ENCODE data around the gene PCDH9.

PCDH9 gene

DNA sequence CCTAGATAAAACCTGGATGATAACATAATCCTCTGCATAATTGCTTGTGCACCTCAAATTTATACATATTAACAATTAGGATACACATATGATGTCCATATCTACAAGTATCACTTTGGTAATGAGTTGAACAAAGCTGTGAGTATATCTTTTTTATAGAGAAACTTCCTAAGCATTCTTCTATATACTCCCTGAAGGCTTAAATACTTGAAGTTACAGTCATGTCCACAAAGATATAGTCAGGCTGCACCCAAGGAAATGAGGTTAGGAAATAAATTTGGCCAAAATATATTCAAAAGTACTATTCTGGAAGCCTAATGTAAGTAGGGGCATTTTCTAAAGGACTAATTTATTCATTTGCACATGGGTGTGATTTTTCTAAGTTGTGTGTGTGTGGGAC lies 761.5 kb downstream of the PCDH9 start:
- DNase-seq (ENCODE audit: low read depth, low spot score) = no peak

DNA sequence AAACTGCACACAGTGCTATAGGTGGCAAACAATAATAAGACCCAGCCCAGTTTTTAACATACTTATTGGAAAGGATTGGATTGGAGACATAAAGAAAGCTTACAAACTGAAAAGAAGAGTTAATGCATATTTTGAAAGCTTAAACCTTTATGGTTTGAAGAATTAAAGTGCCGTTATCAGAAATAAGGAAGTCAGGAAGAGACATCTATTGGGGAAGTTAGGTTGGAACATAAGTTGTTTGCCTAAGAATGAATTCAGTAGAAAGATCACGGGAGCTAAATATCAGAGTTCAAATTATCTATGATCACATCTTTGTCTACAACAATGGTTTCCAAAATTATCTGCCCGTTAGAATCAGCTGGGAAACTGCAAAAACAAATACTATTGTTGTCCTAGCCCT lies 767.9 kb downstream of the PCDH9 start:
- DNase-seq (ENCODE audit: low read depth, low spot score) = no peak

DNA sequence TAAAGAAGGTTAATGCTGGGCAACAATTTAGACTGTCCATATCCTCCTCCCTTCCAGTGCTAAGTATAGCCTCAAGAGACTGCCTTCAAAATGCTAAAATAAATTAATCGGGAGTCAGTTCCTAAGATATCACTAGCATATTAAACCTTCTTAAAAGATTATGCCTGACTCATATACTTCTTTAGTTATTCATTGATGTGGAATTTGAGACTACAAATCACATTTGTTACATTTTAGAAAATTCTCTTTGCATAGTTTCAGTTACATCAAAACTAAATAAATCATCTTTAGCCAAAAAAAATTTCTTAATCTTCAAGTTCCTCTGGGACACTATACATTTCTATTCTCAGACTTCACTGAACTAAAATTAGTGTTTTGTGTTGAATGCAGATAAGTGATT lies 769.1 kb downstream of the PCDH9 start:
- no peak for DNase-seq (ENCODE audit: low read depth, low spot score)

- DNase-seq (ENCODE audit: low read depth, low spot score) = no peak
These were observed 770.5 kb downstream of the PCDH9 start for GRCh38 chr13:66459634-66460033.

- no peak for DNase-seq (ENCODE audit: low read depth, low spot score)
These were observed 771.0 kb downstream of the PCDH9 start for GRCh38 chr13:66459143-66459542.

GRCh38 chr13:66446413-66446812 lies 783.7 kb downstream of the PCDH9 start:
- no peak for DNase-seq (ENCODE audit: low read depth, low spot score)

DNA sequence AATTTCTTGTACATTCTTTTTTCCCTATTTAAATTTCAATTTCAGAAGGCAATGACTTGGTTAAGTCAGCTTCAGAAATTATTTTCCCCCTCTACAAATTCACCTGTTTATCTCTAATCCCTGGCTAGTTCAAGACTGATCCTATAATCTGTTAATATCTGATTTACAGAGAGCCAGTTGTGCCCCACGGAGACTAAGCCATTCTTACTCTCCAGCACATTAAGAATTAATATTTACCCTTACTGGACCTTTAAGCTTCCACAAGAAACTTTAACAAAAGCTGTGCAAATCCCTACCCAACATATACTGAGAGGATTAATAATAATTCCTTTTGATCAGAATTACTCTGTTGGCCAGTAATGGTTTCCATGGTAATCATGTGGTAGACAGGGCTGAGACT lies 786.2 kb downstream of the PCDH9 start:
- DNase-seq (ENCODE audit: low read depth, low spot score) = no peak

- no peak for DNase-seq (ENCODE audit: low read depth, low spot score)
These were observed 789.2 kb downstream of the PCDH9 start for GRCh38 chr13:66440938-66441337.

GRCh38 chr13:66430728-66431127 lies 799.4 kb downstream of the PCDH9 start:
- no peak for DNase-seq (ENCODE audit: low read depth, low spot score)

GRCh38 chr13:66430269-66430668 lies 799.9 kb downstream of the PCDH9 start:
- no peak for DNase-seq (ENCODE audit: low read depth, low spot score)

DNA sequence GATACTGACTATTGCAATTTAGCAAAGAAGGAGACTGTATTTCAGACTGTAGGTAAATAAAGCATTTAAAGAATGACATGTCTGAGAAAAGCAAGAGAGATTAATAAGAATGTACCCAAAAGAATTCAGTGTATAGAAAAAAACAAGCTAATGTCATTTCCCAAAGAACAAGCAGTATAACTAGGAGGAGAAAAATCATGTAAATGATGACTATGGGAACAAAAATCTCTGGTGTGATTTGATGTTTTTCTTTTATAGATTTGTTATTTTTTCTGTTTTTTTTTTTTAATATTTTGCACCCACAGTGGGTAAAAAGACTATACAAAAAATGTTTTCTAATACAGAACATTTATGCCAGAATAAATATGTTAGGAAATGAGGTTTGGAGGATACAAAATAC lies 801.0 kb downstream of the PCDH9 start:
- no peak for DNase-seq (ENCODE audit: low read depth, low spot score)

- no peak for DNase-seq (ENCODE audit: low read depth, low spot score)
These were observed 802.7 kb downstream of the PCDH9 start for GRCh38 chr13:66427458-66427861.

GRCh38 chr13:66425741-66426140 lies 804.4 kb downstream of the PCDH9 start:
- no peak for DNase-seq (ENCODE audit: low read depth, low spot score)

- no peak for DNase-seq (ENCODE audit: low read depth, low spot score)
These were observed 805.7 kb downstream of the PCDH9 start for GRCh38 chr13:66424422-66424821.

DNA sequence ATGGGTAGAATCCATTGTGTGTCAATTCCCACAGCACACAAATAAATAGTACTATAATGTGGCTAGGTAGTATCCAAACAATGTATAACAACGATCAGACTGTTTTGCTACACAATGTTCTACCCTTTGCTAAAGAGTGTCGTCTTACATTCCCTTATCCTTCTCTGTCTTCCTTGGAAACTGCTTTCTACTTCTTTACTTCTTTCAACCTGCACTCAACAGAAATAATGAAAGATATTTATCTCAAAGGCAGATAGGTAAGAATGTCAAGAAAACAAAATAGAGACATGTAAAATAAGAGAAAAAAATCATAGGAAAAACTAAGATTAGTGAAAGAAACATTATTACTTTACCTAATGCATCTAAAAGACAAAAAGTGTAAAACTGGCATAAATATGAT lies 814.7 kb downstream of the PCDH9 start:
- no peak for DNase-seq (ENCODE audit: low read depth, low spot score)

DNA sequence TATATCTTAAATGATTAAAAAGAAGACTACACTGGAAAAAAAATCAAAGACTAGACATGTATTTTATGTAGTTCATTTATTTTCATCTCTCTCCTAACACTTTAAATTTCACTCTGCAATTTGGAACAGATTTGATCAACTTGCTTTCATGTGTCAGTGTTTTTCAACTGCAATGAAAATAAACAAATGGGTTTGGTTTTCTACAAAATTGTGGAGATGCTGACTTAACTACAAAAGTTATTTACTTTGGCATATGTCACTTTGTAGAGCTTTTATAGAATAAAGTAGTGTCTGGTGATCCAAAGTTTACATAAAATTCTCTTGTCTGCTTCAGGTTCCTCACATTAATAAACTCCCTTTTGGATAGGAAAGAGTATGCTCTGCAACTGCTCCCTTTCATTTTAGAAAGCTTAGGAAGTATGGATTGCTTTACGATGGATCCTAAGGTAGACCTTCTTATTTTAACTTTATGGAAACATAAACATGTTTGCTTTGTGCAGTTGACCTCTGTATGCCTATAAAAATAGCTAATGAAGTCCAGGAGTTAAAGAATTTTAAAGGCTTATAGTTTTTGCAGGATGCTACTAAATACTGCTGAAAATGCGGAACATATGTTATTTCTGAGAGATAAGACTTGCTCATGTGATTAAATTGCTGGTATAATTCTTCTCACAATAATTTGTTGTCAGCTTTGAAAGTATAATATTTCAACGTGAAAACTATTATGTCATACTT lies 815.9 kb downstream of the PCDH9 start:
- DNase-seq (ENCODE audit: low read depth, low spot score) = no peak

GRCh38 chr13:66410314-66410713 lies 819.8 kb downstream of the PCDH9 start:
- DNase-seq (ENCODE audit: low read depth, low spot score) = no peak

DNA sequence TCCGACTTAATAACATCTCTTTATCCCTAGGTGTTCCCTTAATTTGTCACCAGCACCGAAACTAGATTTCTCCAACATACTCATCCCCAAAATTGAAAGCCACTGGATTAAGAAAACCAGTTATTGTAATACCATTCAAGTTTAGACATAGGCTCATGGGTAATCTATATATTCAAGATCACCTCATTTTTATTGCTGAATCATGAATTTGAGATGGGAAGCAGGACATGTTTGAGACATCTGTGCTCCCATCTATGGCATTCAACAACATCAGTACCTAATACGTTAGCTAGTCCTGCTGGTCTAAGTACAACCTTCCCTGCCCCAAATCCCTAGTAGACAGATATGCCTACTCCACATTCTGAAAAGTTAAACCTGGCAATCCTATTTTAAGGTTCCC lies 820.6 kb downstream of the PCDH9 start:
- DNase-seq (ENCODE audit: low read depth, low spot score) = no peak

GRCh38 chr13:66407128-66407527 lies 823.0 kb downstream of the PCDH9 start:
- DNase-seq (ENCODE audit: low read depth, low spot score) = no peak

DNA sequence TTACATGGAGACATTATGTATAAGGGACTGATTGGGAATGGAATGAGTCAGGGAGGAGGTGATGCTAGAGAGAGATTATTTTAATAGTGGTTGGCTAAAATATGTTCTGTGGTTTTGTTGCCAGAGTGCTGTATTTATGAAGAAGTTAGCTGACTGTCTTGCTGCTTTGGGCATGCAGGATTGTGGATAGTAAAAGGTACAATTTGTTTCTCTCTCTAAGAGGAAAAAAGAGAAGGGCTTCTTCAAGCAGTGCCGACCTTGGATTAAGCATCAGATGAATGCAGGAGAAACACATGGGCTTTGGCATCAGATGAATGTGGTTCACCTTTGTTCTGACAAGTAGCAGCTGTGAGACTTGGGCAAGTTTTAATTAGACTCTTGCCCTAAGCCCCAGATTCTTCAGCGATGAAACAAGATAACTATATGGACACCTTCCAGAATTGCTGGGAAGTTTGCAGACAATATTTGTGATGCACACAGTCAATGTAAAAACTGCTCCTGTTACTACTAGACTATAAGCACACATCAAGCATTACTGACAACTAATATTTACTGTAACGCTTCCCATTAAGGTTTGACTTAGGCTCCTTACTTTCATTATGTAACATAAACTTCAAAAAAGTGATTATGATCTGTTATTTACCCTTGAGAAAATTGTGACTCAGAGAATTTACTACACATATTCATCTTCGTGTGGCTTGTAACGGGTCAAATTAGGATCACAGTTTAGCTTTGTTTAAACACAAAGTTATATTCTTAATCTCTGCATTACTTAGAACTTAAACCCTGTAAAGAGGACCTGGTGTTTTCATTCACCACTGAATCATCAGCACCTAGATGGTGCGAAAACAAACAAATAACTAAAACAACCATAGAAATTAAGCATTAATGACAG lies 824.0 kb downstream of the PCDH9 start:
- DNase-seq (ENCODE audit: low read depth, low spot score) = no peak

DNA sequence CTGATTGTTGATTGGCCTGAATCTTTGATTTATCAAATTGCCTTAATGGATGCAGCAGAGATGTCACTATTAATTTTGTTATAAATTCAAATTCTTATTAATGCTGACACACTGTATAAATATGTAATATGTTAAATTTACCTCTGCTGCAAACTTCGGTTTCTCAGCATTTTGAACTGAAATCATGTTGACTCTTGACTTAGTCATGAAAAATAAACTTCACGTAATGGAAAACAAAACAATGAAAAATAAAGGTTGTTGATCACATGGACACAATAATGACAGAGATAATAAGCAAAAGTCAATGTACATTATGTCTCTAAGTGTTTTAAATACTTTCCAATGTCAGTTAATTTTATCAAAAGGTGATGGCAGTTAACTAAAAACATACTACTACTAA lies 827.6 kb downstream of the PCDH9 start:
- DNase-seq (ENCODE audit: low read depth, low spot score) = no peak

DNA sequence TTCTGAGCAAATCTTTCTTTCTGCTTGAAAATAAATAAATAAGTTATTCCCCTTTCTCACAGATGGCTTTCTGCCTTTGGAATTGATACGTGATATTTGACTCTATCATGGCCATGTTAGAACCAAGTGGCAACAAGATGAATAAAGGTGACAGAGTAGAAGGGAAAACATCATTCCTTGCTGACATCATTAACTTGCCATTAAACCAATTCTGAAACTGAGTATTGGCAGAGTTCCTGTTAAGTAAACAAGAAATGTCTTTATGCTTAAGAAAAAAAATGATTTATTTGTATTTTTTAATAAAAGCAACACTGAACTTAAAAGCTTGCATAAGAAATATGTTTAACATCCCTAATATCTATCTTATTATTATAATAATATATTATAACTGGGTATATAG lies 828.1 kb downstream of the PCDH9 start:
- DNase-seq (ENCODE audit: low read depth, low spot score) = no peak

DNA sequence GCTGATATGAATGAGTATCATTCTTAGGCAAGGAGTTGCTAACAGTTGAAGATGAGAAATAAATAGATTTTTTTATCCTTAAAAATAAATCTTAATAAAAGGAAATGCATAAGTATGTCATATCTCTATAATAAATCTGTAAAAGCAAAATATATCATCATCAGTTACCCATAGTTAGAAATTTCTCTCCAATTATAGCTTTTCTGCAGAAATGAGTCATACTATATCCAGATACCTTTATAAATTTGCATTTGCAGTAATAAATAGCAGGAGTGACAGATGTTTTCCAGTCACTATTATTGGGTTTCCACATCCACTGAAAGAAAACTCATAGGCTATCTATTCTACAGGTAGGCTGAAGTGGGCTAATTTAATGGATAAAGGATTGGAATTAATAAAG lies 829.8 kb downstream of the PCDH9 start:
- DNase-seq (ENCODE audit: low read depth, low spot score) = no peak

All from brain pericyte (primary cell).